ENCODE measurements around the gene HSPH1.

Gene HSPH1

GRCh38 chr13:31138515-31138914, 23.2 kb downstream of the HSPH1 start:
- no peak for DNase-seq (ENCODE audit: low spot score)
- no peak overlapping the region for H3K27ac ChIP-seq
- POLR2A ChIA-PET (ENCODE audit: low non-redundant PET): no interaction called here
- CTCF ChIA-PET: interaction anchor here (0.5 to 0.6 kb wide), 2 partner anchors 120 to 765 kb away, joined by 3 to 7 read pairs; no protein-coding TSS in a partner anchor
- no peak for TF ChIP-seq CTCF (conservative IDR thresholded peaks at IDR 0.05; ENCODE audit: low read depth)

- DNase-seq (ENCODE audit: low spot score): no peak
- ChIA-PET CTCF (interaction anchor here (0.7 kb wide), 1 partner anchor 1197 kb away, joined by 4 read pairs; no protein-coding TSS in a partner anchor), POLR2A (ENCODE audit: low non-redundant PET) (no interaction called here)
- H3K27ac ChIP-seq: no peak overlapping the region
- TF ChIP-seq CTCF (conservative IDR thresholded peaks at IDR 0.05; ENCODE audit: low read depth): no peak
These were observed 25.0 kb downstream of the HSPH1 start for GRCh38 chr13:31136724-31137123.

GRCh38 chr13:31134039-31134711, 27.5 kb downstream of the HSPH1 start:
- ChIA-PET CTCF (no interaction called here), POLR2A (ENCODE audit: low non-redundant PET) (no interaction called here)
- DNase-seq (ENCODE audit: low spot score): no peak
- H3K27ac ChIP-seq: no peak overlapping the region
- no peak for TF ChIP-seq CTCF (conservative IDR thresholded peaks at IDR 0.05; ENCODE audit: low read depth)

GRCh38 chr13:31133621-31134020, 28.1 kb downstream of the HSPH1 start:
- no peak for TF ChIP-seq CTCF (conservative IDR thresholded peaks at IDR 0.05; ENCODE audit: low read depth)
- POLR2A ChIA-PET (ENCODE audit: low non-redundant PET): no interaction called here
- no peak for DNase-seq (ENCODE audit: low spot score)
- no peak overlapping the region for H3K27ac ChIP-seq
- CTCF ChIA-PET: interaction anchor here (0.7 kb wide), 1 partner anchor 77 kb away, joined by 3 read pairs; no protein-coding TSS in a partner anchor

- H3K27ac ChIP-seq: no peak overlapping the region
- ChIA-PET POLR2A (ENCODE audit: low non-redundant PET) (no interaction called here), CTCF (no interaction called here)
- no peak for DNase-seq (ENCODE audit: low spot score)
- TF ChIP-seq CTCF (conservative IDR thresholded peaks at IDR 0.05; ENCODE audit: low read depth): no peak
These were observed 30.2 kb downstream of the HSPH1 start for GRCh38 chr13:31131470-31131961.

GRCh38 chr13:31129419-31129818, 32.3 kb downstream of the HSPH1 start:
- CTCF ChIA-PET: no interaction called here
- POLR2A ChIA-PET (ENCODE audit: low non-redundant PET): no interaction called here
- no peak overlapping the region for H3K27ac ChIP-seq
- TF ChIP-seq CTCF (conservative IDR thresholded peaks at IDR 0.05; ENCODE audit: low read depth): no peak
- DNase-seq (ENCODE audit: low spot score): no peak
